H1 (cell line): ENCODE data around the gene KIF5A.

Experiments
- ASH2L ChIP-seq: fragments of 200-600, 300-600 bp; sonication (generic); IDR thresholded peaks from one replicate; pipeline ENCODE4 v1.7.1; 2017; ENCODE audit warnings: low read length
- CBX5 ChIP-seq: fragments of 300-800, 300-1000 bp; sonication (generic); IDR thresholded peaks from 2 replicates; pipeline ENCODE4 v1.7.1; 2016; ENCODE audit warnings: antibody characterized with exemption, low read length, low read depth
- CEBPB ChIP-seq: IDR thresholded peaks from 2 replicates; pipeline ENCODE4 v1.6.1; 2012; ENCODE audit warnings: low read depth, low read length
- EGR1 ChIP-seq: IDR thresholded peaks from 2 replicates; pipeline ENCODE4 v1.6.1; 2011; ENCODE audit warnings: low read depth, low read length, borderline replicate concordance
- POLR2A ChIP-seq, 2 experiments: IDR thresholded peaks; 1 replicate in 1 of 2; 2 replicates in 1 of 2; pipeline ENCODE4 v1.6.1; 2011; ENCODE audit warnings: low read depth in 2 of 2, low read length in 2 of 2, mild to moderate bottlenecking in 2 of 2; ENCODE audit errors: control extremely low read depth in 1 of 2
- POLR2AphosphoS5 ChIP-seq: IDR thresholded peaks from 2 replicates; pipeline ENCODE4 v1.6.1; 2011; ENCODE audit warnings: low read depth, low read length
- RNF2 ChIP-seq: fragments of 200-900, 300-1000 bp; sonication (generic); IDR thresholded peaks from 2 replicates; pipeline ENCODE4 v1.7.1; 2016; ENCODE audit warnings: borderline replicate concordance, low read depth, mild to moderate bottlenecking, antibody characterized with exemption, low read length; ENCODE audit not compliant: poor library complexity, severe bottlenecking; ENCODE audit errors: missing control alignments
- TF ChIP-seq, protein P1 (sequence below), 3 experiments: IDR thresholded peaks; 1 replicate in 2 of 3; 2 replicates in 1 of 3; pipeline versions ENCODE4 v1.5.1 to v1.6.1; 2011; ENCODE audit warnings: low read length in 3 of 3, mild to moderate bottlenecking in 3 of 3, inconsistent platforms in 2 of 3, low read depth in 1 of 3, moderate library complexity in 1 of 3; ENCODE audit not compliant: insufficient read depth in 1 of 3; ENCODE audit errors: control extremely low read depth in 1 of 3
- TF ChIP-seq, protein P2 (sequence below): IDR thresholded peaks from 2 replicates; pipeline ENCODE4 v1.6.1; 2012; ENCODE audit warnings: inconsistent platforms

DNA sequence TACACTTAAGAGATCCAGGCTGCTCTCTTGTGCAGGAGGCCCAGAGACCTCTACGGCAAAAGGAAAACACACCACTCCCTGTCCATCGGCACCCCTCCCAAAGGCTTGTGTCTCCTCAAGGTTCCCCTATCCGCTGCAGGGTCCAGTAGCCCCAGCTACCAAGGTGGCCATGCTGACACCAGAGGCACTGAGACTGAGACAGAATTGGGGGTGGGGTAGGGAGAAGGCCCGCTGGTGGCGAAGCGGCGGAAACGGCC, 30.1 kb upstream of the KIF5A start:
- TF ChIP-seq POLR2AphosphoS5, result no peak; the same call in 1 of the 2 replicates
- TF ChIP-seq, protein P1, sequence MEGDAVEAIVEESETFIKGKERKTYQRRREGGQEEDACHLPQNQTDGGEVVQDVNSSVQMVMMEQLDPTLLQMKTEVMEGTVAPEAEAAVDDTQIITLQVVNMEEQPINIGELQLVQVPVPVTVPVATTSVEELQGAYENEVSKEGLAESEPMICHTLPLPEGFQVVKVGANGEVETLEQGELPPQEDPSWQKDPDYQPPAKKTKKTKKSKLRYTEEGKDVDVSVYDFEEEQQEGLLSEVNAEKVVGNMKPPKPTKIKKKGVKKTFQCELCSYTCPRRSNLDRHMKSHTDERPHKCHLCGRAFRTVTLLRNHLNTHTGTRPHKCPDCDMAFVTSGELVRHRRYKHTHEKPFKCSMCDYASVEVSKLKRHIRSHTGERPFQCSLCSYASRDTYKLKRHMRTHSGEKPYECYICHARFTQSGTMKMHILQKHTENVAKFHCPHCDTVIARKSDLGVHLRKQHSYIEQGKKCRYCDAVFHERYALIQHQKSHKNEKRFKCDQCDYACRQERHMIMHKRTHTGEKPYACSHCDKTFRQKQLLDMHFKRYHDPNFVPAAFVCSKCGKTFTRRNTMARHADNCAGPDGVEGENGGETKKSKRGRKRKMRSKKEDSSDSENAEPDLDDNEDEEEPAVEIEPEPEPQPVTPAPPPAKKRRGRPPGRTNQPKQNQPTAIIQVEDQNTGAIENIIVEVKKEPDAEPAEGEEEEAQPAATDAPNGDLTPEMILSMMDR (IDR thresholded peaks at IDR 0.05; ENCODE audit: control extremely low read depth in 1 of 3, insufficient read depth in 1 of 3, low read depth in 1 of 3, low read length in 3 of 3), result peak in 1 of 3 experiments; percentile 2; a peak in 1 of 4 replicates
- TF ChIP-seq EGR1, result no peak
- TF ChIP-seq, protein P2, sequence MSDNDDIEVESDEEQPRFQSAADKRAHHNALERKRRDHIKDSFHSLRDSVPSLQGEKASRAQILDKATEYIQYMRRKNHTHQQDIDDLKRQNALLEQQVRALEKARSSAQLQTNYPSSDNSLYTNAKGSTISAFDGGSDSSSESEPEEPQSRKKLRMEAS, result no peak
- no peak for TF ChIP-seq CBX5
- TF ChIP-seq RNF2, result no peak
- no peak for TF ChIP-seq CEBPB
- no peak for TF ChIP-seq ASH2L
- TF ChIP-seq POLR2A (IDR thresholded peaks at IDR 0.05; ENCODE audit: control extremely low read depth in 1 of 2, low read depth in 2 of 2, low read length in 2 of 2), result no peak
